HG03280 (cell line): ENCODE data around the gene COX19.

ENCODE experiments used
- ATAC-seq: cut with Tn5 transposase; IDR thresholded peaks from one replicate; pipeline ENCODE4 v1.9.1; 2021; ENCODE audit warnings: mild to moderate bottlenecking, moderate library complexity; ENCODE audit not compliant: unreplicated experiment

Gene COX19

GRCh38 chr7:979886-980571 is 4.7 kb upstream of the COX19 start:
- ATAC-seq, result no peak

- ATAC-seq, result no peak
Measured at GRCh38 chr7:979151-979550, 3.8 kb upstream of the COX19 start.

GRCh38 chr7:978416-979091 is 3.2 kb upstream of the COX19 start:
- no peak for ATAC-seq

GRCh38 chr7:978049-978346 is 2.6 kb upstream of the COX19 start:
- ATAC-seq, result no peak

GRCh38 chr7:977326-978048 is 2.1 kb upstream of the COX19 start:
- ATAC-seq, result no peak

- ATAC-seq, result no peak
Measured at GRCh38 chr7:976901-977325, 1.6 kb upstream of the COX19 start.

- ATAC-seq, result no peak
Measured at GRCh38 chr7:975702-976473, 539 bp upstream of the COX19 start.

- ATAC-seq, result no peak
Measured at GRCh38 chr7:974172-974571, 1.2 kb downstream of the COX19 start.

GRCh38 chr7:973312-973711 is 2.0 kb downstream of the COX19 start:
- ATAC-seq, result no peak

GRCh38 chr7:972676-973309 is 2.6 kb downstream of the COX19 start:
- no peak for ATAC-seq

GRCh38 chr7:972110-972509 is 3.2 kb downstream of the COX19 start:
- no peak for ATAC-seq

- ATAC-seq, result no peak
Measured at GRCh38 chr7:970744-971143, 4.6 kb downstream of the COX19 start.

GRCh38 chr7:969403-969802 is 5.9 kb downstream of the COX19 start:
- no peak for ATAC-seq

- ATAC-seq, result no peak
Measured at GRCh38 chr7:968205-969105, 6.9 kb downstream of the COX19 start.

GRCh38 chr7:967361-968082 is 7.8 kb downstream of the COX19 start:
- no peak for ATAC-seq

GRCh38 chr7:966291-967069 is 8.9 kb downstream of the COX19 start:
- ATAC-seq, result no peak

- ATAC-seq, result no peak
Measured at GRCh38 chr7:964401-965231, 10.7 kb downstream of the COX19 start.
